Stimulated activated CD4-positive, alpha-beta T cell treated with anti-CD3 and anti-CD28 coated beads, Interleukin-15, amount 100 ng/mL, for 24 hours (primary cell): Measurements from ENCODE around the gene DNAH17.

Experiments used
- DNase-seq: peaks from one replicate; pipeline ENCODE4 v3.0.0-alpha.2; 2020

The DNAH17 gene

GRCh38 chr17:78571329-78571728 lies 5.9 kb downstream of the DNAH17 start:
- no peak for DNase-seq

GRCh38 chr17:78568494-78569115 lies 8.6 kb downstream of the DNAH17 start:
- no peak for DNase-seq

GRCh38 chr17:78567991-78568390 lies 9.2 kb downstream of the DNAH17 start:
- no peak for DNase-seq

GRCh38 chr17:78566947-78567346 lies 10.2 kb downstream of the DNAH17 start:
- DNase-seq = no peak

GRCh38 chr17:78563189-78564145 lies 13.7 kb downstream of the DNAH17 start:
- DNase-seq = no peak

GRCh38 chr17:78562734-78563133 lies 14.5 kb downstream of the DNAH17 start:
- no peak for DNase-seq

GRCh38 chr17:78561166-78561565 lies 16.0 kb downstream of the DNAH17 start:
- DNase-seq = no peak

- no peak for DNase-seq
These were observed 16.5 kb downstream of the DNAH17 start for GRCh38 chr17:78560731-78561130.

GRCh38 chr17:78559749-78560368 lies 17.3 kb downstream of the DNAH17 start:
- DNase-seq = peak; percentile 44

- DNase-seq = no peak
These were observed 18.2 kb downstream of the DNAH17 start for GRCh38 chr17:78558989-78559388.

GRCh38 chr17:78558181-78558850 lies 18.9 kb downstream of the DNAH17 start:
- DNase-seq = peak; percentile 8

GRCh38 chr17:78557598-78558039 lies 19.6 kb downstream of the DNAH17 start:
- DNase-seq = no peak

- DNase-seq = no peak
These were observed 20.4 kb downstream of the DNAH17 start for GRCh38 chr17:78556812-78557211.

- no peak for DNase-seq
These were observed 21.3 kb downstream of the DNAH17 start for GRCh38 chr17:78555746-78556401.

GRCh38 chr17:78550464-78550863 lies 26.7 kb downstream of the DNAH17 start:
- DNase-seq = no peak

GRCh38 chr17:78548725-78549124 lies 28.5 kb downstream of the DNAH17 start:
- no peak for DNase-seq

GRCh38 chr17:78547035-78547434 lies 30.2 kb downstream of the DNAH17 start:
- DNase-seq = no peak

- no peak for DNase-seq
These were observed 30.7 kb downstream of the DNAH17 start for GRCh38 chr17:78546476-78546875.

- no peak for DNase-seq
These were observed 32.1 kb downstream of the DNAH17 start for GRCh38 chr17:78544881-78545755.

GRCh38 chr17:78541488-78542206 lies 35.5 kb downstream of the DNAH17 start:
- DNase-seq = no peak

- no peak for DNase-seq
These were observed 37.4 kb downstream of the DNAH17 start for GRCh38 chr17:78539781-78540180.
